Left lung (tissue), 10 donors: ENCODE results near the gene CDKN2AIPNL. TPM values are rescaled to one million over a fixed set of nuclear protein-coding genes. Genes with fewer than 3 reads are reported as not detected.

ENCODE experiments used
- ATAC-seq: fragments of 200-7000 bp; cut with Tn5 transposase; one replicate; pipeline ENCODE4 v1.9.1; 2020; ENCODE audit warnings: moderate library complexity
- DNase-seq, 4 donors: peaks; one replicate each; pipeline ENCODE4 v3.0.0-alpha.2; 2013 to 2020
- H3K27ac ChIP-seq, 2 donors: fragments of 200-600 bp; sonication (generic) in 1 of 2; one replicate each; pipeline versions ENCODE4 v1.5.0 to v1.8.0; 2020 to 2021
- H3K27me3 ChIP-seq, 2 donors: fragments of 200-600 bp; sonication (generic) in 1 of 2; one replicate each; pipeline versions ENCODE4 v1.5.0 to v1.8.0; 2020 to 2021
- H3K36me3 ChIP-seq, 2 donors: fragments of 200-600 bp; sonication (generic) in 1 of 2; one replicate each; pipeline versions ENCODE4 v1.5.0 to v1.8.0; 2020 to 2021
- H3K4me1 ChIP-seq, 2 donors: fragments of 200-600 bp; one replicate each; pipeline ENCODE4 v1.8.0; 2021
- H3K4me3 ChIP-seq, 2 donors: fragments of 200-600 bp; sonication (generic) in 1 of 2; one replicate each; pipeline versions ENCODE4 v1.5.0 to v1.8.0; 2020 to 2021; ENCODE audit warnings: mild to moderate bottlenecking in 1 of 2
- H3K9me3 ChIP-seq, 2 donors: fragments of 200-600 bp; sonication (generic) in 1 of 2; one replicate each; pipeline versions ENCODE4 v1.5.0 to v1.8.0; 2020 to 2021
- CTCF ChIP-seq, 2 donors: fragments of 200-600 bp; sonication (generic) in 1 of 2; IDR thresholded peaks; one replicate each; pipeline versions ENCODE4 v1.5.0 to v1.8.0; 2021; ENCODE audit warnings: antibody characterized with exemption in 2 of 2
- intact Hi-C, 2 donors: fragments of 100-400 bp; cut with DNase I; formaldehyde crosslinking; loops; one replicate each; pipeline versions ENCODE4 v1.11.2 to v1.14.2; 2022
- polyA plus RNA-seq, 6 donors: library from polyadenylated mRNA; unstranded; fragments of 120-200 nt; gene quantifications; one replicate each; pipeline ENCODE4 v1.2.1, GENCODE V29; 2013; ENCODE audit not compliant: insufficient read length in 6 of 6
- total RNA-seq, 2 donors: library from RNA; stranded (reverse); fragmentation: NEBNext Ultra II Directional; extraction: Animal tissue kit (Norgen Biotek cat#: 25700); gene quantifications; one replicate each; pipeline ENCODE4 v1.2.1, GENCODE V29; 2021
- donor health status: DM: no; HTN: yes; CAD: no.
- donor health status: DM: no; HTN: no; CAD: no.

Gene CDKN2AIPNL
- total and polyA plus RNA-seq, 8 donors = 15.5 to 30.8 (median 26.6) TPM

GRCh38 chr5:134403951-134404350 lies 7.7 kb downstream of the CDKN2AIPNL start:
- Histone ChIP-seq H3K27me3 (no peaks in the 10 kb centered on the region), H3K9me3 (no peaks in the 10 kb centered on the region), H3K27ac (no peak overlapping the region), H3K4me1 (no peaks in the 10 kb centered on the region), H3K36me3 (peaks cover 0 to 37% of the 10 kb centered on the region in 2 donors), H3K4me3 (no peak overlapping the region)
- no peak for DNase-seq
- intact Hi-C loops = no loop called here
- no peak for TF ChIP-seq CTCF (IDR thresholded peaks at IDR 0.05)
- no peak for ATAC-seq

- H3K27me3 ChIP-seq = no peaks in the 10 kb centered on the region
Observed at GRCh38 chr5:134398609-134399155, 13.0 kb downstream of the CDKN2AIPNL start.

GRCh38 chr5:134397196-134397595 lies 14.5 kb downstream of the CDKN2AIPNL start:
- Histone ChIP-seq H3K36me3 (peaks cover 0 to 83% of the 10 kb centered on the region in 2 donors), H3K4me3 (no peak overlapping the region), H3K27ac (no peak overlapping the region), H3K27me3 (no peaks in the 10 kb centered on the region), H3K4me1 (no peaks in the 10 kb centered on the region), H3K9me3 (no peaks in the 10 kb centered on the region)
- intact Hi-C loops = no loop called here
- peak; percentile 9 for ATAC-seq
- no peak for TF ChIP-seq CTCF (IDR thresholded peaks at IDR 0.05)
- no peak for DNase-seq

More at GRCh38 chr5:134398609-134399155, 13.0 kb downstream of the CDKN2AIPNL start:
- Histone ChIP-seq H3K4me3 (no peak overlapping the region), H3K4me1 (no peaks in the 10 kb centered on the region), H3K36me3 (peaks cover 0 to 71% of the 10 kb centered on the region in 2 donors), H3K27ac (no peak overlapping the region), H3K9me3 (no peaks in the 10 kb centered on the region)
- intact Hi-C loops = no loop called here
- ATAC-seq (no peak), DNase-seq (no peak)
- TF ChIP-seq CTCF (IDR thresholded peaks at IDR 0.05) = no peak

- no peaks in the 10 kb centered on the region for H3K9me3 ChIP-seq
- no peaks in the 10 kb centered on the region for H3K4me1 ChIP-seq
- no peak for TF ChIP-seq CTCF (IDR thresholded peaks at IDR 0.05)
- no peaks in the 10 kb centered on the region for H3K27me3 ChIP-seq
- peaks cover 0 to 83% of the 10 kb centered on the region in 2 donors for H3K36me3 ChIP-seq
- ATAC-seq (no peak), DNase-seq (no peak)
- H3K4me3 ChIP-seq = no peak overlapping the region
- H3K27ac ChIP-seq = no peak overlapping the region
- intact Hi-C loops = no loop called here
Observed at GRCh38 chr5:134396274-134396673, 15.4 kb downstream of the CDKN2AIPNL start.

GRCh38 chr5:134394932-134395331 lies 16.7 kb downstream of the CDKN2AIPNL start:
- intact Hi-C loops = no loop called here
- no peaks in the 10 kb centered on the region for H3K27me3 ChIP-seq
- TF ChIP-seq CTCF (IDR thresholded peaks at IDR 0.05) = no peak
- no peak overlapping the region for H3K4me3 ChIP-seq
- no peaks in the 10 kb centered on the region for H3K9me3 ChIP-seq
- H3K27ac ChIP-seq = no peak overlapping the region
- peak; percentile 79 for ATAC-seq
- H3K36me3 ChIP-seq = peaks cover 0 to 94% of the 10 kb centered on the region in 2 donors
- DNase-seq = no peak
- no peaks in the 10 kb centered on the region for H3K4me1 ChIP-seq
